Suprapubic skin (tissue), 4 donors: Measurements from ENCODE around the gene U2SURP.

Experiments used
- EP300 ChIP-seq: sonication (generic); formaldehyde crosslinking; IDR thresholded peaks from one replicate; pipeline ENCODE4 v1.6.1; 2017; ENCODE audit warnings: antibody characterized with exemption
- POLR2A ChIP-seq, 2 donors: fragments of 450-650 bp; IDR thresholded peaks; one replicate each; pipeline ENCODE4 v1.6.1; 2017; ENCODE audit warnings: antibody characterized with exemption in 2 of 2, mild to moderate bottlenecking in 2 of 2, moderate library complexity in 2 of 2
- POLR2AphosphoS5 ChIP-seq, 3 donors: sonication (generic); formaldehyde crosslinking; IDR thresholded peaks; one replicate each; pipeline ENCODE4 v1.6.1; 2017; ENCODE audit warnings: antibody characterized with exemption in 3 of 3

- TF ChIP-seq POLR2A (IDR thresholded peaks at IDR 0.05), result peak in 1 of 2 donors; percentile 59
- TF ChIP-seq POLR2AphosphoS5 (IDR thresholded peaks at IDR 0.05), result peak; percentile 37 to 94 (median 79)
- no peak for TF ChIP-seq EP300
Measured at GRCh38 chr3:143001369-143002082, at the start of gene U2SURP.
